Measurements from ENCODE around the gene FAM20C.
A peak's percentile ranks its signal among the peaks of the same experiment; 100 is the strongest.
"Not testable (repeated sequence)": the region's sequence is repeated elsewhere in the genome, so short reads cannot be mapped to it uniquely, and the experiment has no call there.

Gene FAM20C

DNA sequence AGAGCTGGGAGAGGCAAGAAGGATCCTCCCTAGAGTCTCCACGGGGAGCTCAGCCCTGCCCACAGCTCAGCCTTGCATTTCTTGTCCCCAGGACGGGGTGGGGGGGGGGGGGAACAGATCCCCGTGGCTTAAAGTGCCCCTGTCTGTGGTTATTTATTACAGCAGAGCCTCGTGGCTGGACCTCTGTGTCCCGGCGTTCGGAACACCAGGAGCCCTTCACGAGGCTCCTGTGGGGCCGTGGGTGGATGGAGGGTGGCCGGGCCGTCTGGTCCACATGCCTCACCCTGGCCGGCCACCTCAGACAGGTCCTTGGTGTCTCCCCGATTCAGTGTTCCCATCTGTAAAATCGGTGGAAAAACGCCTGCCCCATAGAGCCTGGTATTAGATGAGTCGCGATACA lies 37.9 kb downstream of the FAM20C start:
- no peak for ATAC-seq

DNA sequence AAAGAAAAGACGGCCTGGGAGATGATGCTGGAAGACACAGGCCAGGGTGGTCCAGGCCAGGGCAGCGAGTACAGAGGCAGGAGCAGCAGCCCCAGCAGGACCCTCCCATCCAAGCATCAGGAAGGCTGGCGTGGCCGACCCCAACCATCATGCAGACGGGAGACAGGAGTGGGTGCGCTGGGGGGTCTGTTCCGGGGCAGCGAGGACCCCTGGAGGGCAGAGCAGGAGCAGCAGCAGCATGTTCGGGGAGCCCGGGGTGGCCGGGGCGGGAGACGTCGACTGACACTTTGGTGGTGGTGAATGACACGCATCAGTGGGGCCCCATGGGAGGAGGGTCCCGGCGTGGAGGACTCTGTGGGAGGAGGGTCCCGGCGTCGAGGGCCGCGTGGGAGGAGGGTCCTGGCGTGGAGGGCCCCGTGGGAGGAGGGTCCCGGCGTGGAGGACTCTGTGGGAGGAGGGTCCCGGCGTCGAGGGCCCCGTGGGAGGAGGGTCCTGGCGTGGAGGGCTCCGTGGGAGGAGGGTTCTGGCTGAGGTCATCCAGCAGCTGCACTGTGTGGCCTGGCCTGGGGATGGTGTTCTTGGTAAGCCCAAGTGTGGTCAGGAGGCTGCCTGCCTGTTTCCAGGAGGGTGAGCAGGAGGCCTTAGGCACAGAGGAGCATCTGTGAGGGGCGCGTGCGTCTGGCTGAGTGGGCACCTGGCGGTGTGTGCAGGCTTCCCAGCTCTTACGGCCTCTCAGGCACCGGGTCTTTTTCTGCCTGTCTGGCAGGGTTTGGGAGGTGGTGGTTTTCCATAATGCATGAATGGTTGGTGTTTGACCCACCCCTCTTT lies 38.9 kb downstream of the FAM20C start:
- ATAC-seq, result no peak

DNA sequence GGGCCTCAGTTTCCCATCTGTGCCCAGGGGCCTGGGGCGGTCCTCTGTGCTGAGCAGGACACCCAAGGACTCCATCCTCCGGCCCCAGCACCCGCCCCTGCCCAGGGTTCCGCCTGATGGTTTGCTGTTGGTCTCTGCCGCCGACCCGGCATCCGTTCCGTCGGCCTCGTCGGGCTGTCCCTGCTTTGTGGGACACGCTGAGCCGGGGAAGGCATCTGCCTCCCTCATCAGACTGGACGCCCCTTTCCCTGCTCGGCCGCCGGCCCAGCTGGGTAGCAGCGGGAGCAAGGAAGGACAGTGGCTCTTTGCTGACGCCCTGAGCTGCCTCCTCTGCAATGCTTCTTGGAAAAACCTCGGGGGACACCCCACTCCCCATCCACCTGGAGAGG lies 39.5 kb downstream of the FAM20C start:
- no peak for ATAC-seq

DNA sequence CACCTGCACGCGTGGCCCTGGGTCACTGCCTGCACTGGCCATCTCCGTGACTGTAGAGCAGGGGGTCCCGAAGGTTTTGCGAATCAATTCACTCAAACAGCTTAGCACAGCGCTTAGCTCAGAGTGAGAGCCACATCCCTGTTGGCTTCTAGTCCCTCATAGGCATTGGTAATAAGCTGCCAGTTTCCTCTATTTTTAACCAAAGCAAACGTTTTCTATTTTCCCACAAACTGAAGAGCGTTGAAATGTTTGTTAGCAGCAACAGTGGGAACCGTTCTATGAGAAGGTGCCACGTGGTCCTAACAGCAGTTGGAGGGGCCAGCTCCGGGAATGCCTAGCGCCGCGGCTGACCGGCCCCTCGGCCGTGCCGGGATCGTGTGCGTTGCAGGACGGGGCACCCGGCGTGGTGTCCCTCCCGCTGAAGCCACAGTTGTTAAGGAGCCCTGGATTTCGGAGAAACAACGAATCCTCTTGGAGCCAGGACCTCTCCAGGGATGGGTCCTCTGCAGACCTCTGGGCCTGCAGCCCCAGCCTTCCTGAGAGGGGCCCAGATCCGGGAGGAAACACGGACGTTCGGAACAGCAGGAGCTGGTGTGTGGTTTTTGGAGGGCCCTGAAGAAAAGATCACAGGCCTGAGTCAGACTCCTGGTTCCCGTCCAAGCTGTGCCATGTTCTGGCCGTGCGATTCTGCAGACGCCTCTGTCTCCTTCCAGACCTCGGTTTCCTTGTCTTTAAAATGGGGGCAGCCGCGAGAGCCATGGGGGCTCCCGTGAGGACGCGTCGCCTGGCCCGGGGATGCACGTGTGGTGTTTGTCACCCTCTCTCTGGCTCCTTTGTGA lies 40.3 kb downstream of the FAM20C start:
- no peak for ATAC-seq

DNA sequence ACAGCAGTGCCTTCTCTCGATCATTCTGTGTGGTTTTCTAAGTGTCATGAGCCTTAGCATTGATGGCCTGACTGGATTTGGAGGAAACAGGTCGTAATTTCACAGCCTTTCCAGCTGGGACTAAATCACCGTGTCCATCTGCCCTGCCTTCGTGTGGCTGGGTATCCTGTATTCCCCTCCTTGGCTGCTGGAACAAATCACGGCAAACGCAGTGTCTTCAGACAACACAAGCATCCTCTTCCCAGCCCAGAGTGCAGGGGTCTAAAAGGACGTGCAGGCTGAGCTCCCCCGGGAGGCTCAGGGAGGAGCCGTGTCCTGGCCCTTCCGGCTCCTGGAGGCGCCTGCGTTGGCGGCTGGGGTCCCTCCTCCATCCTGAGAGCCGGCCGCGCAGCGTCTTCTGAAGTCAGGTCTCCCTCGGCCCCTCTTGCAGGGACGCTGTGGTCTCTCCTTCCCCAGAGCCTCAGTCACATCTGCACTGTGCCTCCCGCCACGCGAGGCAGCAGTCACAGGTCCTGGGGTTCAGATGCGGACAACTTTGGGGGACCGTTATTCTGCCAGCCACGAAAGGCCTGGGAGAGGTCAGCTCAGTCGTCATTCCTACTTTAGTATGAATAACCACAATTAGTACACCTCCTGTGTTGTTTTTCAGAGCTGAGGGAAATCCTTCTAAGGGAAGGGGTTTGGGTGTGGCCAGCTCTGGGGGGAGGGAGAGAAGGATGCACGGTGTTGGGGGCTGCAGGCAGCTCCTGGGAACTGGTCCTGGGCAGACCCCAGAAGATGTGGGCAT lies 41.1 kb downstream of the FAM20C start:
- ATAC-seq, result no peak

DNA sequence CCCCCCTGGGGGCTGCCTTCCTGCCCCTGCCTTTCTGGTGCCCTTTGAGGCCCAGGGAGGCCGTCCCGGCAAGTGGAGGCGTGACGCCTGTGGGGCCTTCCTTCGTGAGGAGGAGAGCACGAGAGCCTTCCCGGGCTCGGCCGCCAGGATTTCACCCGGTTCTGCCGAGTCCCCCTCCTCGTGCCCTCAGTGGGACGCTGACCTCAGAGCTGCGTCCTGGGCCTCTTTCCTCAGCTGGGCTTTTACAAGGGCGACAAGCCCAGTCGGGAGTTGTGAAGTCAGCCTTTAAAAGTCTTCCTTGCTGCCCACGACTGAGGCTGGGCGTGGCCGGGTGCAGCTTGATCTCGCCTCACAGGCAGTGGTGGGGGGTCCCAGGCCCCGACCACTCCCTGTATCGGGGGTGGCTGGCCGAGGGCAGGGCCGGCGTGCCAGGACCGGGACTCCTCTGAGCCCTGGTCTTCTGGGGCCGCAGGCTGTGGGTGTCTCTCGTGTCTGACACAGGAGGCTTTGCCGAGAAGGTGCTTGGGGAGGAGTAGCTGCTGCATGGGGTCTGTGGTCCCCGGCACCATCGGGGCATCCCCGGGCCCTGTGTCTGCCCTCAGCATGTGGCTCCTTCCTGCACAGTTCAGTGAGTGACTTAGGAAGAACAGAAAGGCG lies 41.8 kb downstream of the FAM20C start:
- no peak for ATAC-seq

DNA sequence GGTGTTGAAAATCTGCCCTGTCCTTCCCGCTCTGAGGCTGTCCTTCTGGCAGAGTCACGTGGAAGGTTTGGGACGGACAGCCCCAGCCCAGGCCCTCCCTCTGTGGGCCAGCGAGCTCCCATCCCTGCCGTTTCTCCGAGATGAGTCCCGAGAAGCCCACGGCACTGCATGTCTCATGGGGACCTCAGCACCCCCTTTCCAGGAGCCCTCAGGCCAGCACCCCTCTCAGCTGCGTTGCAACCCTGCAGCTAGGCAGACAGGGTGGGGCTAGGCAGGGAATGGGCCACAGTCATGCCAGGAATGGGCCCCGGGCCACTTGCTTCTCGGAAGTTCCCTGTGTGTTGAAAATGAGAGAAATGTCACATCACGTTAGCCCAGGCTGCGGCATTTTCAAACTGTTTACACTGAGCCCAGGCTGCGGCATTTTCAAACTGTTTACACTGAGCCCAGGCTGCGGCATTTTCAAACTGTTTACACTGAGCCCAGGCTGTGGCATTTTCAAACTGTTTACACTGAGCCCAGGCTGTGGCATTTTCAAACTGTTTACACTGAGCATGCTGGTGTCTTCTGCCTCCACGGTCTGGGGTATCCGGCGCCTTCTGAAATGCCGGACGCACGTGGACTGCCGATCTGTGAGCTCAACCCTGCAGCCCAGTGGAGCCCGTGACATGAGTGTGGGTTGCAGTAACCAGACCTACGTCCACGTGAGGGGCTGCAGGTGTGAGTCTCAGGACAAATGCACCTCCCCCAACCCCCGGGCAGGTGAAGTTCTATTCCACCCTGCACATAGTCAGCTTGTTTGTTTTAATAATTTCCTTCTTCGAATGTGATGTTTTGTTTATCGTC lies 42.6 kb downstream of the FAM20C start:
- no peak for ATAC-seq

DNA sequence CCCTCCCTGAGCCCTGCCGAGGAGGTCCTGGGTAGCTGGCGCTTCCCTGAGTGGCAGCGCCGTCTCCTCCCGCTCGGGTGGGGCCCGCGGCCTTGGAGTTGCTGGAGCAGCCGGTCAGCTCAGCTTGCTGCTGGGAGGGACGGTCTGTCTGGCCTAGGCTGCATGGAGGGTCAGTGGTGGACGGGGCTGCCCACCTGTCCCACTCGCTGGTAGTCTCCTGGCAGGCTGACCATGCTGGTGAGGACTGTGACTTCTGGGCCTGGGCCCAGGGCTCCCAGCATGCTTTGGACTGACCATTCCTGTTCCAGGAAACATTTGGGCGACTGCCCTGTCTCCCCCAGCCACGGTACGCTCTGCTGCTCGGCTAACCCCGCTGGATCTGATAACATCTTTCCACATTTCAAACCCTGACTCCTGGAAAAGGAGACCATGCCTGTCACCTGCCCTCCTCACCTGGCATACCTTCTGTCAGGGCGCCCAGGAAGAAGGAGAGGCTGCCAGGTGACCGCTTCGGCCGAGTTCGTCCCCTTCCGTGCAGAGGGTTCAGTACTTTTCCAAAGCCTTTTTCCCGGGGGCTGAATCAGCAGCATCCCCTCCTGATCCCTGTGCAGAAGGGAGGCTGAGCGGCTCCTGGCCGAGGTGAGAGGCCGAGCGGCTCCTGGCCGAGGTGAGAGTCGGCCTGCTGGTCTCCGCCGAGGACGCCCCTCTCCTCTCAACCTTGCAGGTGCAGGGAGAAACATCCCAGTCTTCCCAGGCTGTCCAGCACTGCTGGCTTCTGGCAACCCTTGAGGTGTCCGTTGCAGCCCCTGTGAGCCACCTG lies 43.4 kb downstream of the FAM20C start:
- ATAC-seq, result no peak

DNA sequence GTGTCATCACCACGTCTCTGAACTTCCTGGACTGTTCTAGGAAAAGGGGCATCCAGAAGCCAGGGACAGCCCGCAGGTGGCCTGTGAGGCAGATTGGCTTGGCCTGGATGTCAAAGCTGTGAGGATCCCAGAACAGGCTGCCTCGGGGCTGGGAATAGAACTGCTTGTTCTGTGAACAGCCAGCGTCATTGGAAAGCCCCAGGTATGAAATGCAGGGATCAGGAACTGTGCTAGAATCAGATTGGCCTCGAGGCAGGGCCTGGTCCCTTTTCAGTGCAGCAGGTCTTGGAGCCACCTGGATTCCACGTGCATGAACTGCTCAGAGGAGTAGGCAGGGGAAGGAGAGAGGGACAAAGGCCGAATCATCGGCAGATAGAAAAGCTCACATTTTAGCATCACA lies 44.6 kb downstream of the FAM20C start:
- no peak for ATAC-seq

DNA sequence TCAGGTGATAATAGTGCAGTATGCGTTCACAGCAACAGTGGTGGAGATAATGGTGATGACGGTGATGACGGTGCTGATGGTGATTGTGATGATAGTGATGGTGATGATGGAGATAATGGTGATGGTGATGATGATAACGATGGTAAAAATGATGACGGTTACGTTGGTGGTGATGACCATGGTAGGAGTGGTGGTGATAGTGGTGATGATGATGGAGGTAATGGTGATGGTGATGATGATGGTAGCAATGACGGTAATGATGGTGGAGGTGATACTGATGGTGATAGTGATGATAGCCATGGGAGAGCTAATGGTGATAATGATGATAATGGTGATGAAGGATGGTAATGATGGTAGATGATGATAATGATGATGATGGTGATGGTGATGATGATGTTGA lies 45.0 kb downstream of the FAM20C start:
- ATAC-seq, result no peak

DNA sequence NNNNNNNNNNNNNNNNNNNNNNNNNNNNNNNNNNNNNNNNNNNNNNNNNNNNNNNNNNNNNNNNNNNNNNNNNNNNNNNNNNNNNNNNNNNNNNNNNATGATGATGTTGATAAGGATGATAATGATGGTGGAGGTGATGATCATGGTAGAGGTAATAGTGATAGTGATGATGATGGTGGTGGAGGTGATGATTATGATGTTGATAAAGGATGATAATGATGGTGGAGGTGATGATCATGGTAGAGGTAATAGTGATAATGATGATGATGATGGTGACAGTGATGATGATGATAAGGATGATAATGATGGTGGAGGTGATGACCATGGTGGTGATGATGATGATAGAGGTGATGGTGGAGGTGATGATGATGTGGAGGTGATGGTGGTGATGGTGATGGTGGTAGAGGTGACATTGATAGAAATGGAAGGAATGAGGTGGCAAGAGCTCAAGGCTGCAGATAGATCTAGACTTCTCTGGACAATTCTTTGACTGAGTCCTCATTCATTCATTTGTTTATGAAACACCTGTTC lies 47.8 kb downstream of the FAM20C start:
- ATAC-seq, result peak in 1 of 2 donors; percentile 36

DNA sequence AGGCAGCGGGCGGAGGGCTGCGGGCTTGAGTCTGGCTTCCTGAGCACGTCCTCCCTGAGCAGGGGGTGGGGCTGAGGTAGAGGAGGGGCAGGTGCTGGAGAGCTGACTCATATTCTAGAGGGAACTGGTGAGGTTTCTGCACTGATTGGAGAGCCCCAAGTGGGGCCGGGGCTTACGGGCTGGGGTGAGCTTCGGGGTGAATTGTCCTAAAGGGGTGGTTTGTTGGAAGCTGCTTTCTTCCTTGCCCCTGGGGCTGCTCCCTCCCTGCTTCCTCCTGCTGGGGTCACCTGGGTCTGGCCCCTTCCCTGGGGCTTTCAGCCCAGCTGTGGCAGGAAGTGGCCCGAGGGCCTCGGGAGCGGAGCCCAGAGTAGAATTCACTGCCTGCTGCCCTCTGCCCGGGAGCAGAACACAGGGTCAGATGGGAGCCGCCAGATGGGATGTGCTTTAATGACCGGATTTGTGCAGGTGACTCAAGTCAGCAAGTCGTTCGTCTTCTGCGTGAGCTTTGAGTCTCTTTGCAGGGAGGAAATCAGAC lies 48.6 kb downstream of the FAM20C start:
- ATAC-seq, result peak in 1 of 2 donors; percentile 61

DNA sequence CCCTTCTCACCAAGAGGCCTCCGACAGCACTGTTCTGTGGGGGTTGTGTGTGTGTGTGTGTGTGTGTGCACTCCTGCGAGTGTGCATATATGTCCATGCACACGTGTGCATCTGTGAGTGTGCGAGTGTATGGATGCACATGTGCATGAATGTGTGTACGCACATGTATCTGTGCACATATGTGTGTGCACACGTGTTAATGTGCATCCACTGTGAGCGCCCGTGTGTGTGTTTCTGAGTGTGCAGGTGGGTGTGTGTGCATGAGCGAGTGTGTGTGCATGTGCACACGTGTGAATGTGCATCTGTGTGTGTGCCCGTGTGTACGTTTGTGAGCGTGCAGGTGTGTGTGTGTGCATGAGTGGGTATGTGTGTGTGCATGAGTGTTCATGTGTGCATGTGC lies 49.1 kb downstream of the FAM20C start:
- ATAC-seq, result no peak

DNA sequence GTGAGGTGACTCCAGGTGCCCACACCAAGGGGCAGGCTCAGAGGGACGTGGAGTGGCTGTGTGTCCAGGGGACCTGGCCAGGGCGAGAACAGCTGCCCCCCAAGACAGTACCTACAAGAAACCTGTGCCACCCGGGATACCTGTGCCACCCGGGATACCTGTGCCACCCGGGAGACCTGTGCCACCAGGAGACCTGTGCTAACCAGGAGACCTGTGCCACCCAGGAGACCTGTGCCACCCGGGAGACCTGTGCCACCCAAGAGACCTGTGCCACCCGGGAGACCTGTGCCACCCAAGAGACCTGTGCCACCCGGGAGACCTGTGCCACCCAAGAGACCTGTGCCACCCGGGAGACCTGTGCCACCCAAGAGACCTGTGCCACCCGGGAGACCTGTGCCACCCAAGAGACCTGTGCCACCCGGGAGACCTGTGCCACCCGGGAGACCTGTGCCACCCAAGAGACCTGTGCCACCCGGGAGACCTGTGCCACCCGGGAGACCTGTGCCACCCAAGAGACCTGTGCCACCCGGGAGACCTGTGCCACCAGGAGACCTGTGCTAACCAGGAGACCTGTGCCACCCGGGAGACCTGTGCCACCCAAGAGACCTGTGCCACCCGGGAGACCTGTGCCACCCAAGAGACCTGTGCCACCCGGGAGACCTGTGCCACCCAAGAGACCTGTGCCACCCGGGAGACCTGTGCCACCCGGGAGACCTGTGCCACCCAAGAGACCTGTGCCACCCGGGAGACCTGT lies 50.6 kb downstream of the FAM20C start:
- not testable (repeated sequence) for ATAC-seq

DNA sequence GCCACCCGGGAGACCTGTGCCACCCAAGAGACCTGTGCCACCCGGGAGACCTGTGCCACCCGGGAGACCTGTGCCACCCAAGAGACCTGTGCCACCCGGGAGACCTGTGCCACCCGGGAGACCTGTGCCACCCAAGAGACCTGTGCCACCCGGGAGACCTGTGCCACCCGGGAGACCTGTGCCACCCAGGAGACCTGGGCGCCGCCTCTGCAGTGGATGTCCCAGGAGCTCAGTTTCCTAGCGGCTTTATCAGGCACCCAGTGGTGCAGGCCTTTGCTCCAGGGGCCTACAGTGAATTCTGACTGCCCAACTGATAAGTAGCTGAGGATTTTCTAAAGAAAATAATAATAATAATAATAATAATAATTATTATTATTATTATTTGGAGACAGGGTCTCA lies 51.2 kb downstream of the FAM20C start:
- not testable (repeated sequence) for ATAC-seq

DNA sequence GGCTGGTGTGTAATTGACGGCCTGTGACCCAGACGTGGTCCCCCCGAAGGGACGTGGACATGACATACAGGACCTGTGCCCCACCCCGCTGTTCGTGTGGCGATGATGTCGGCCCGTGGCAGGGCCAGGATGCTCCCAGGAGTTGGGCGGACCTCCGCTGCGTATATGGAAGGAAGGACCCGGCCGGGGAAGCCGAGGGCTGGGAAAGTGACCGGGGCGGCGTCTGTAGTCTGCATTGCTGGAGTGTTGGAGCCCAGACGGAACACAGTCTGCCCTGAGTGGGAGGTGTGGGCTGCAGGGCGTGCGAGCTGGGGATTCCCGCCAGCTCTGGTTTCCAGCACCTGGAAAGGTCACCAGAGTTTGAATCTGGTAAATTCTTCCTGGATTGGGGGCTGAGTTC lies 52.6 kb downstream of the FAM20C start:
- no peak for ATAC-seq

DNA sequence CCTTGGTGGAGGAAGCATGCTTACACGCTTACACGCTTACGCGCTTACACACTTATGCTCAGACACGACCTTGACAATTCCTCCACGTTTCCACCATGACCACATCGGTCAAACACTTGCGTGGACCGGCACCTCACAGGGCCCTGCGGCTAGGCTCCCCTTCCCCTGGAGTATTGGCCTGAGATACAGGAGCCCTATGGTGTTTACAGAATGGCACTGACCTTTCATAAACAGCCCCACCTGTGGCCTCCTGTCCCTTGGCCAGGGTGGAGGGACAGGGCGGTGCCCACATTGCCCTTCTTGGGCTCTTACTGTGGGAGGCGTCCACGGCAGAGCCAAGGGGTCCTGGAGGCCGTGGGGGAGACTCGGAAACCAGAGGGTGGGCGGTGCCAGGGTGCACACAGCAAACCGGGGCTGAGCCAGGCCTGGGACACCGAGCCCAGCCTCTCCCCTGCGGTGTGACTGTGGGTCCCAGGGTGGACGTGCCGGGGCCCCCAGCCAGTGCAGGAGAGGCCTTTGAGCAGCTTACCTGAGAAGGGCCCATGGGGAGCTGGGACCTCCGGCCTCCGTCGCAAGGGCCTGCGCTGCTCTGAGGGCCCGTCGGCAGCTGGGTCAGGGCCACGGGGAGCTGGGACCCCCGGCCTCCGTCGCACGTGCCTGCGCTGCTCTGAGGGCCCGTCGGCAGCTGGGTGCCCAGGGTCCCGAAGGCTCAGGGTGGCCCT lies 53.4 kb downstream of the FAM20C start:
- no peak for ATAC-seq

DNA sequence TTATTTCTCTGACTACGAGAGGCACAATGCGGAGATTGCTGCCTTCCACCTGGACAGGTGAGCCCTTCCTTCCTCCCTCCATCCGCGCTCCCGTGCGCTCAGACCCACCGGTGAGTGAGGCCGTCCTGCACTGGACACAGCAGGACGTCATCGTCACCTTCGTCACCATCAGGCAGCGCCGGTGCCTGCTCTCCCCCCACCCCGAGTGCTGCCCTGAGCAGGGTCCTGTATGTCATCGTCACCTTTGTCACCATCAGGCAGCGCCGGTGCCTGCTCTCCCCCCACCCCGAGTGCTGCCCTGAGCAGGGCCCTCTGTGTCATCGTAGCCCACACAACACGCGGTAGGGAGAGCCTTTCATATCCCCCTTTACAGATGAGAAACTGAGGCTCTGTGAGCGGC lies 54.1 kb downstream of the FAM20C start:
- no peak for ATAC-seq

DNA sequence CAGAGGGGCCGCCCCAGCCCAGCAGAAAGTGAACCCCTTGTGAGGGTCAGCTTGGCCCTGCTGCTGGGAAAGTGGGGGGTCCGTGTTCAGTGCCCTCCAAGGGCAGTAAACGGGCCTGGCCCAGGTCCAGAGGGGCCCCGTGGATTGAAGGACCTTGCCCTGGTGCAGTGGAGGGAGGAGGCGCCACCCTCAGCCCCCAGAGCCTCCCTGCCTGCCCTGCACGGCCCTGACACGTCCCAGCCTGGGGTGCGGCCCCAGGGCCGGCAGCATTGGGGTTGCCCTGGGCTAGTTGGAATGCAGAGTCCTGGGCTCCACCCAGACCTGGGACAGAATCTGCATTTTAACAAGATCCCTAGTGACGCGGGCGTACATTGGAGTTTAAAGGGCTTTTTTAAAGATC lies 54.8 kb downstream of the FAM20C start:
- ATAC-seq, result no peak

Data from activated CD4-positive, CD25-positive, alpha-beta regulatory T cell treated with anti-CD3 and anti-CD28 coated beads, Interleukin-2, amount 50 U/mL, for 24 hours (primary cell).